Activated T-helper 17 cell treated with anti-CD3 and anti-CD28 coated beads, Interleukin-2, amount 50 U/mL, for 72 hours (primary cell): ENCODE measurements around the gene STXBP4. TPM values are rescaled to one million over a fixed set of nuclear protein-coding genes. Genes with fewer than 3 reads are reported as not detected.

Experiments used
- ATAC-seq: fragments of 150-1000 bp; cut with Tn5 transposase; replicated peaks from 2 replicates; pipeline ENCODE4 v1.10.0; 2021; ENCODE audit warnings: mild to moderate bottlenecking, moderate library complexity
- H3K27ac Mint-ChIP-seq: one replicate; pipeline ENCODE4 v1.8.0; 2022; ENCODE audit warnings: mixed read lengths
- H3K27me3 Mint-ChIP-seq: one replicate; pipeline ENCODE4 v1.8.0; 2022; ENCODE audit warnings: mixed read lengths
- H3K36me3 Mint-ChIP-seq: one replicate; pipeline ENCODE4 v1.8.0; 2022; ENCODE audit warnings: low read depth, mild to moderate bottlenecking, mixed read lengths
- H3K4me1 Mint-ChIP-seq: one replicate; pipeline ENCODE4 v1.8.0; 2022; ENCODE audit warnings: mixed read lengths
- H3K4me3 Mint-ChIP-seq: one replicate; pipeline ENCODE4 v1.8.0; 2022; ENCODE audit warnings: mild to moderate bottlenecking, mixed read lengths
- H3K9me3 Mint-ChIP-seq: one replicate; pipeline ENCODE4 v1.8.0; 2022; ENCODE audit warnings: mixed read lengths
- total RNA-seq, 2 donors: library from RNA; stranded (reverse); gene quantifications; one replicate each; pipeline ENCODE4 v1.2.3, GENCODE V29; 2022

The STXBP4 gene
- total RNA-seq, 2 donors from 2014 or later, result 5.6 to 12.8 TPM

DNA sequence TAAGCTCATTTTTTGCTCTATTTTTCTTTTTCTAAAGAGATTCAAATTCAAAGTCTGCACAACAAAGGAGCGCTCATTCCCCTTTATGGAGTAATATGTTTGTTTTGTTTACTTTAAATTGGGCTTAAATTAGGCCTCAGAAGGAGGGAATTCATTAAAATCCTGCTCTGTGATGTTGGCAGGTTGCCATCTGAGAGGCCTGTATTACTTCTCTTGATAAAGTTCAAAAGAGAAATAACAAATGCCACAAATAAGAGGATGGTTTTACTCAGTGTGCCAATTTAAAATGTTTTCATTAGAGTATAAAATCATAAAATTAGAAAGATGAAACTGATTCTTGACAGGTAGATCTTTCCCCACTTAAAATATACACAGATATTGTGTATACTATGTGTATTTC lies 241.7 kb downstream of the STXBP4 start:
- H3K36me3 Mint-ChIP-seq, result no peaks in the 10 kb centered on the region
- no peak overlapping the region for H3K4me3 Mint-ChIP-seq
- no peaks in the 10 kb centered on the region for H3K27me3 Mint-ChIP-seq
- H3K27ac Mint-ChIP-seq, result no peak overlapping the region
- H3K4me1 Mint-ChIP-seq, result no peaks in the 10 kb centered on the region
- H3K9me3 Mint-ChIP-seq, result no peaks in the 10 kb centered on the region
- no peak for ATAC-seq

- no peaks in the 10 kb centered on the region for H3K9me3 Mint-ChIP-seq
- H3K36me3 Mint-ChIP-seq, result no peaks in the 10 kb centered on the region
- H3K27ac Mint-ChIP-seq, result no peak overlapping the region
- ATAC-seq, result no peak
- H3K4me3 Mint-ChIP-seq, result no peak overlapping the region
- no peaks in the 10 kb centered on the region for H3K27me3 Mint-ChIP-seq
- H3K4me1 Mint-ChIP-seq, result no peaks in the 10 kb centered on the region
These were observed 244.3 kb downstream of the STXBP4 start for GRCh38 chr17:55212880-55213279.

DNA sequence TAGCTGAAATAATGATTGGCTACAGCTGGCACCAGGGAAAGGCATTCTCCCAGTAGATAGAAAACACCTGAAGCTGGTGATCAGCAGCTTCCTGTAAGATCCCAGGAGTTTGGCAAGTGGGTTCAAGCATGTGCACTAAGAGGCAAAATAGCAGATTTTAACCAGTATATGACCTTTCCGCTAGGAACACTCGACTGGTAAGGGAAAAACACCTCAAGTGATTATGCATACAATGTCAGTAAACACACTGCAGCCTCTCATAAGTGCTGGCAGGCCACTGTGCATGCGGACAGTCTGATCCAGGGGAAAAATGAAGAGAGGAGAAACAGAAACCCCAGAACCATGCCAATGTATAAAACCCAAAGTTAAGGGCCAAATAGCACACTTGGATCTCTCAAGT lies 247.1 kb downstream of the STXBP4 start:
- ATAC-seq, result no peak
- H3K4me1 Mint-ChIP-seq, result no peaks in the 10 kb centered on the region
- no peaks in the 10 kb centered on the region for H3K27me3 Mint-ChIP-seq
- H3K4me3 Mint-ChIP-seq, result no peak overlapping the region
- H3K27ac Mint-ChIP-seq, result no peak overlapping the region
- no peaks in the 10 kb centered on the region for H3K36me3 Mint-ChIP-seq
- no peaks in the 10 kb centered on the region for H3K9me3 Mint-ChIP-seq

DNA sequence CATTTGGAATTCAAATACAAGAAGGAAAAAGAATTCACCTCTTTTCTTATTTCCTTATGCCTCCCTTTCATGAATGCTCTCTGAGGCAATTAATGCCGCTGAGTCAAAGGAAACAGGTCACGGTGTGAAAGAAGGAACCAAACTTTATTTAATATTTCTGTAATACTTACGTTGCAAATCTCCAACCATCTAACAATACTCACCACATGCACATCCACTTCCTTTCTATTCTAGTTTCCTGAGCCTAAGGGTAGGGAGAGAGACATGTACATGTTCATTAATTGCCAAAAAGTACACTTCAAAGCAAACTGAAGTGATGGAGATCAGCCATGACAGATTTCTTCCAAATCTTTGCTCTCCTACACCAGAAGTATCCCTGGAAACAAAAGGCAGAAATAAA lies 248.3 kb downstream of the STXBP4 start:
- no peak for ATAC-seq
- no peaks in the 10 kb centered on the region for H3K4me1 Mint-ChIP-seq

GRCh38 chr17:55219459-55219858 lies 250.9 kb downstream of the STXBP4 start:
- H3K36me3 Mint-ChIP-seq, result no peaks in the 10 kb centered on the region
- no peak overlapping the region for H3K27ac Mint-ChIP-seq
- no peaks in the 10 kb centered on the region for H3K4me1 Mint-ChIP-seq
- no peak overlapping the region for H3K4me3 Mint-ChIP-seq
- ATAC-seq, result no peak
- no peaks in the 10 kb centered on the region for H3K27me3 Mint-ChIP-seq
- no peaks in the 10 kb centered on the region for H3K9me3 Mint-ChIP-seq

More for the DNA sequence above, 248.3 kb downstream of the STXBP4 start:
- H3K4me3 Mint-ChIP-seq, result no peak overlapping the region
- H3K27me3 Mint-ChIP-seq, result no peaks in the 10 kb centered on the region
- H3K27ac Mint-ChIP-seq, result no peak overlapping the region
- no peaks in the 10 kb centered on the region for H3K9me3 Mint-ChIP-seq
- H3K36me3 Mint-ChIP-seq, result no peaks in the 10 kb centered on the region

GRCh38 chr17:55219934-55220333 lies 251.4 kb downstream of the STXBP4 start:
- Mint-ChIP-seq H3K27me3 (no peaks in the 10 kb centered on the region), H3K9me3 (no peaks in the 10 kb centered on the region), H3K36me3 (no peaks in the 10 kb centered on the region), H3K27ac (no peak overlapping the region), H3K4me3 (no peak overlapping the region), H3K4me1 (no peaks in the 10 kb centered on the region)
- no peak for ATAC-seq

Other genes with a start within 250 kb of the STXBP4 start
- 1 to 10 TPM; 1.4 to 3.2 TPM for gene TOM1L1, start 67.9 kb upstream of the STXBP4 start, total RNA-seq
- 10 to 100 TPM; 24.5 to 47.8 TPM for gene COX11, start 111 bp upstream of the STXBP4 start, total RNA-seq